Activated CD4-positive, alpha-beta T cell treated with anti-CD3 and anti-CD28 coated beads, Interleukin-2, amount 50 U/mL, for 24 hours (primary cell): ENCODE data around the gene APOL5.
"Not testable (repeated sequence)": the region's sequence is repeated elsewhere in the genome, so short reads cannot be mapped to it uniquely, and the experiment has no call there.

ENCODE experiments used
- DNase-seq, 2 donors: peaks; one replicate each; pipeline ENCODE4 v3.0.0-alpha.2; 2020; ENCODE audit warnings: low read depth in 1 of 2, low spot score in 1 of 2

APOL5 gene

GRCh38 chr22:35708917-35709316 is 8.8 kb upstream of the APOL5 start:
- no peak for DNase-seq

- no peak for DNase-seq
These were observed 6.3 kb upstream of the APOL5 start for GRCh38 chr22:35711336-35711735.

GRCh38 chr22:35712672-35713071 is 5.0 kb upstream of the APOL5 start:
- no peak for DNase-seq

GRCh38 chr22:35719212-35719875 is 1.7 kb downstream of the APOL5 start:
- DNase-seq, result no peak

GRCh38 chr22:35721960-35722359 is 4.3 kb downstream of the APOL5 start:
- DNase-seq, result no peak

GRCh38 chr22:35725521-35725920 is 7.8 kb downstream of the APOL5 start:
- no peak for DNase-seq

- no peak for DNase-seq
These were observed 8.7 kb downstream of the APOL5 start for GRCh38 chr22:35726398-35726797.

- DNase-seq, result no peak
These were observed 9.3 kb downstream of the APOL5 start for GRCh38 chr22:35726933-35727332.

GRCh38 chr22:35727436-35727835 is 9.8 kb downstream of the APOL5 start:
- DNase-seq, result no peak

GRCh38 chr22:35728639-35729308 is 11.1 kb downstream of the APOL5 start:
- DNase-seq, result no peak

GRCh38 chr22:35729309-35729698 is 11.6 kb downstream of the APOL5 start:
- no peak for DNase-seq

GRCh38 chr22:35731321-35731720 is 13.6 kb downstream of the APOL5 start:
- no peak for DNase-seq

GRCh38 chr22:35732116-35732515 is 14.4 kb downstream of the APOL5 start:
- no peak for DNase-seq

GRCh38 chr22:35733036-35733435 is 15.4 kb downstream of the APOL5 start:
- no peak for DNase-seq

GRCh38 chr22:35733791-35734516 is 16.3 kb downstream of the APOL5 start:
- DNase-seq, result no peak

GRCh38 chr22:35734517-35734827 is 16.8 kb downstream of the APOL5 start:
- no peak for DNase-seq

- no peak for DNase-seq
These were observed 17.9 kb downstream of the APOL5 start for GRCh38 chr22:35735542-35735941.

- DNase-seq, result no peak
These were observed 18.5 kb downstream of the APOL5 start for GRCh38 chr22:35736166-35736565.

GRCh38 chr22:35736701-35737100 is 19.0 kb downstream of the APOL5 start:
- no peak for DNase-seq

GRCh38 chr22:35737886-35738285 is 20.2 kb downstream of the APOL5 start:
- not testable (repeated sequence) for DNase-seq

- no peak for DNase-seq
These were observed 21.6 kb downstream of the APOL5 start for GRCh38 chr22:35739076-35739930.
